ENCODE measurements around the gene NOSIP. TPM values are rescaled to one million over a fixed set of nuclear protein-coding genes. Genes with fewer than 3 reads are reported as not detected.

The NOSIP gene
- total RNA-seq, 6 experiments from 2014 or later: 16.2 to 31.9 (median 23.2) TPM

GRCh38 chr19:49559443-49559842 lies 20.9 kb downstream of the NOSIP start:
- Histone ChIP-seq H3K4me1 (peaks cover 0 to 13% (median 0%) of the 10 kb centered on the region in 4 donors), H3K4me3 (no peak overlapping the region), H3K9me3 (no peaks in the 10 kb centered on the region), H3K27ac (no peak overlapping the region), H3K27me3 (no peaks in the 10 kb centered on the region), H3K36me3 (peaks cover 0 to 28% (median 12%) of the 10 kb centered on the region in 4 donors)
- DNase-seq (no peak), ATAC-seq (no peak)
- 67% methylated on average over 3 of the region's 3 CpGs for WGBS (ENCODE audit: insufficient coverage, low coverage, low lambda C conversion rate, missing lambda C conversion rate)
- TF ChIP-seq POLR2A (IDR thresholded peaks at IDR 0.05) (no peak), CTCF (IDR thresholded peaks at IDR 0.05) (no peak)
- intact Hi-C loops (cut with DNase I): no loop called here

- ATAC-seq (no peak), DNase-seq (no peak)
- intact Hi-C loops (cut with DNase I): no loop called here
- 45% methylated on average over 2 of the region's 7 CpGs for WGBS (ENCODE audit: insufficient coverage, low coverage, low lambda C conversion rate, missing lambda C conversion rate)
- Histone ChIP-seq H3K4me1 (peaks cover 0 to 17% (median 0%) of the 10 kb centered on the region in 4 donors), H3K9me3 (no peaks in the 10 kb centered on the region), H3K27me3 (no peaks in the 10 kb centered on the region), H3K27ac (no peak overlapping the region), H3K4me3 (no peak overlapping the region), H3K36me3 (peaks cover 0 to 28% (median 12%) of the 10 kb centered on the region in 4 donors)
- no peak for TF ChIP-seq POLR2A (IDR thresholded peaks at IDR 0.05)
- no peak for TF ChIP-seq CTCF (IDR thresholded peaks at IDR 0.05)
Observed at GRCh38 chr19:49558591-49558990, 21.8 kb downstream of the NOSIP start.

- Histone ChIP-seq H3K4me3 (no peak overlapping the region), H3K36me3 (peaks cover 0 to 28% (median 12%) of the 10 kb centered on the region in 4 donors), H3K27me3 (no peaks in the 10 kb centered on the region), H3K27ac (no peak overlapping the region), H3K9me3 (no peaks in the 10 kb centered on the region), H3K4me1 (peaks cover 0 to 18% (median 0%) of the 10 kb centered on the region in 4 donors)
- intact Hi-C loops (cut with DNase I): no loop called here
- ATAC-seq: no peak
- WGBS (ENCODE audit: insufficient coverage, low coverage, low lambda C conversion rate, missing lambda C conversion rate): 92% methylated on average over 11 of the region's 18 CpGs
- TF ChIP-seq POLR2A (IDR thresholded peaks at IDR 0.05) (no peak), CTCF (IDR thresholded peaks at IDR 0.05) (no peak)
- no peak for DNase-seq
Observed at GRCh38 chr19:49557641-49558325, 22.6 kb downstream of the NOSIP start.

- TF ChIP-seq POLR2A (IDR thresholded peaks at IDR 0.05) (no peak), CTCF (IDR thresholded peaks at IDR 0.05) (no peak)
- Histone ChIP-seq H3K27me3 (no peaks in the 10 kb centered on the region), H3K4me1 (peaks cover 0 to 18% (median 0%) of the 10 kb centered on the region in 4 donors)
Observed at GRCh38 chr19:49556412-49557398, 23.7 kb downstream of the NOSIP start.

More at GRCh38 chr19:49556412-49557398, 23.7 kb downstream of the NOSIP start:
- WGBS (ENCODE audit: insufficient coverage, low coverage, low lambda C conversion rate, missing lambda C conversion rate): no CpG with 5 or more reads among the region's 66 CpGs
- Histone ChIP-seq H3K9me3 (no peaks in the 10 kb centered on the region), H3K4me3 (no peak overlapping the region), H3K36me3 (peaks cover 0 to 28% (median 12%) of the 10 kb centered on the region in 4 donors), H3K27ac (no peak overlapping the region)
- no peak for DNase-seq
- ATAC-seq: no peak
- intact Hi-C loops (cut with DNase I): no loop called here

Measured in right lobe of liver (tissue), 6 donors.